ENCODE results near the gene PDE2A.

DNA sequence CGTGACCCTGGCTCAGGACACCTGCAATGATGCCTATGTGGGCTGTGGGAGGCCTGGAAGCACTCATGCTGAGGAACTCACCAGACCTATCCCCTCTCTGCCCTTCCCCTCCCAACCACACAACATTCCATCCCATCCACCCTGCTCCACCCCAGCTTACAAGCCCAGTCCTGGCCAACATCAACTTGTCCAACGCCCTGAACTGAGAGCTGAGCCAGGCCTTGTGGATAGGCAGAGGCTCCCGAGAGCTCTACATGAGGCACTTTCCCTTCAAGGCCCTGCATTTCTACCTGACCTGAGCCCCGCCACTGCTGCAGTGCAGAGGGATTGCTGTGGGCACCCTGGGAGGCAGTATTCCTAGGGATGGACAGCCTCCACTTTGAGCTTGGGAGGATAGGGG is 112.4 kb downstream of the PDE2A start:
- TF ChIP-seq, protein P1, sequence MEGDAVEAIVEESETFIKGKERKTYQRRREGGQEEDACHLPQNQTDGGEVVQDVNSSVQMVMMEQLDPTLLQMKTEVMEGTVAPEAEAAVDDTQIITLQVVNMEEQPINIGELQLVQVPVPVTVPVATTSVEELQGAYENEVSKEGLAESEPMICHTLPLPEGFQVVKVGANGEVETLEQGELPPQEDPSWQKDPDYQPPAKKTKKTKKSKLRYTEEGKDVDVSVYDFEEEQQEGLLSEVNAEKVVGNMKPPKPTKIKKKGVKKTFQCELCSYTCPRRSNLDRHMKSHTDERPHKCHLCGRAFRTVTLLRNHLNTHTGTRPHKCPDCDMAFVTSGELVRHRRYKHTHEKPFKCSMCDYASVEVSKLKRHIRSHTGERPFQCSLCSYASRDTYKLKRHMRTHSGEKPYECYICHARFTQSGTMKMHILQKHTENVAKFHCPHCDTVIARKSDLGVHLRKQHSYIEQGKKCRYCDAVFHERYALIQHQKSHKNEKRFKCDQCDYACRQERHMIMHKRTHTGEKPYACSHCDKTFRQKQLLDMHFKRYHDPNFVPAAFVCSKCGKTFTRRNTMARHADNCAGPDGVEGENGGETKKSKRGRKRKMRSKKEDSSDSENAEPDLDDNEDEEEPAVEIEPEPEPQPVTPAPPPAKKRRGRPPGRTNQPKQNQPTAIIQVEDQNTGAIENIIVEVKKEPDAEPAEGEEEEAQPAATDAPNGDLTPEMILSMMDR (IDR thresholded peaks at IDR 0.05 in 4 of 5, conservative IDR thresholded peaks at IDR 0.05 in 1 of 5) = no peak
- TF ChIP-seq POLR2A (IDR thresholded peaks at IDR 0.05) = no peak

All from gastrocnemius medialis (tissue), 4 donors.